SK-N-SH (cell line): ENCODE data around the gene GUCY2F. TPM values are rescaled to one million over a fixed set of nuclear protein-coding genes. Genes with fewer than 3 reads are reported as not detected.

Experiments used
- CTCF ChIA-PET: fragments of 300-600, 350-600 bp; formaldehyde crosslinking; extraction: SDS; loops from one replicate; lab custom pipeline; 2021; lab: Yijun Ruan, JAX
- POLR2A ChIA-PET: fragments of 350-600 bp; sonication (Branson Sonifier 250); formaldehyde crosslinking; extraction: SDS; loops from one replicate; lab custom pipeline; 2020; ENCODE audit warnings: antibody characterized with exemption, inconsistent platforms; lab: Yijun Ruan, JAX
- DNase-seq: peaks from one replicate; pipeline ENCODE4 v3.0.0; 2012
- H2AFZ ChIP-seq: fragments of 200-600 bp; sonication (generic); 2 replicates; pipeline ENCODE4 v1.8.1; 2016; ENCODE audit warnings: antibody characterized with exemption, mild to moderate bottlenecking, low read depth
- H3F3A ChIP-seq: fragments of 200-600 bp; sonication (generic); replicated peaks from 2 replicates; pipeline ENCODE3; 2016; ENCODE audit warnings: antibody characterized with exemption, mild to moderate bottlenecking; ENCODE audit not compliant: insufficient read depth
- H3K27ac ChIP-seq, 2 experiments: fragments of 200-500 bp in 1 of 2; fragments of 200-600 bp in 1 of 2; sonication (Bioruptor generic) in 1 of 2; sonication (generic), shearing (Covaris generic) in 1 of 2; 2 replicates each; pipeline versions ENCODE4 v1.5.1 to v1.6.1; 2014 to 2016; ENCODE audit warnings: low read depth in 2 of 2, inconsistent platforms in 1 of 2, low read length in 1 of 2, mild to moderate bottlenecking in 1 of 2, mixed read lengths in 1 of 2
- H3K27me3 ChIP-seq: fragments of 200-600 bp; sonication (generic), shearing (Covaris generic); 2 replicates; pipeline ENCODE4 v1.6.1; 2016; ENCODE audit warnings: mixed run types; ENCODE audit not compliant: insufficient read depth
- H3K36me3 ChIP-seq, 2 experiments: fragments of 200-500 bp in 1 of 2; fragments of 200-600 bp in 1 of 2; sonication (Bioruptor generic) in 1 of 2; sonication (generic) in 1 of 2; replicated peaks in 1 of 2; 2 replicates each; pipeline versions ENCODE3 to v1.5.1; 2014 to 2016; ENCODE audit warnings: low read length in 1 of 2, mild to moderate bottlenecking in 1 of 2; ENCODE audit not compliant: insufficient read depth in 2 of 2, control insufficient read depth in 1 of 2
- H3K4me1 ChIP-seq, 2 experiments: fragments of 200-500 bp in 1 of 2; fragments of 200-600 bp in 1 of 2; sonication (Bioruptor generic) in 1 of 2; sonication (generic), shearing (Covaris generic) in 1 of 2; 2 replicates each; pipeline versions ENCODE4 v1.5.1 to v1.6.1; 2014 to 2016; ENCODE audit warnings: low read depth in 1 of 2, low read length in 1 of 2, mixed run types in 1 of 2; ENCODE audit not compliant: insufficient read depth in 2 of 2, control insufficient read depth in 1 of 2
- H3K4me2 ChIP-seq: fragments of 200-600 bp; sonication (generic), shearing (Covaris generic); 2 replicates; pipeline ENCODE4 v1.6.1; 2017; ENCODE audit warnings: mixed run types
- H3K4me3 ChIP-seq, 2 experiments: fragments of 200-500 bp in 1 of 2; fragments of 200-600 bp in 1 of 2; sonication (Bioruptor generic) in 1 of 2; sonication (generic), shearing (Covaris generic) in 1 of 2; 2 replicates each; pipeline versions ENCODE4 v1.5.1 to v1.8.1; 2014 to 2016; ENCODE audit warnings: low read depth in 2 of 2, inconsistent platforms in 1 of 2, low read length in 1 of 2, mild to moderate bottlenecking in 1 of 2, mixed read lengths in 1 of 2, moderate library complexity in 1 of 2
- H3K79me2 ChIP-seq: fragments of 200-600 bp; sonication (generic); 2 replicates; pipeline ENCODE4 v1.8.1; 2017; ENCODE audit warnings: mild to moderate bottlenecking; ENCODE audit not compliant: insufficient read depth
- H3K9ac ChIP-seq: fragments of 200-600 bp; sonication (generic); 2 replicates; pipeline ENCODE4 v1.6.1; 2017; ENCODE audit warnings: mixed run types
- H3K9me2 ChIP-seq: fragments of 200-600 bp; sonication (generic); 2 replicates; pipeline ENCODE4 v1.6.1; 2017; ENCODE audit warnings: mixed run types
- H3K9me3 ChIP-seq: fragments of 200-600 bp; sonication (generic); 2 replicates; pipeline ENCODE4 v1.6.1; 2017; ENCODE audit warnings: mixed run types, mild to moderate bottlenecking, moderate library complexity
- H4K20me1 ChIP-seq: fragments of 200-600 bp; sonication (generic); 2 replicates; pipeline ENCODE4 v1.6.1; 2017; ENCODE audit warnings: mild to moderate bottlenecking, mixed run types; ENCODE audit not compliant: insufficient read depth
- CHD2 ChIP-seq: fragments of 150-350 bp; IDR thresholded peaks from 2 replicates; pipeline ENCODE4 v1.6.1; 2018; ENCODE audit warnings: low read length; ENCODE audit not compliant: partially characterized antibody
- ELF1 ChIP-seq: IDR thresholded peaks from 2 replicates; pipeline ENCODE4 v1.4.0; 2012
- EP300 ChIP-seq, 2 experiments: IDR thresholded peaks; 2 replicates each; pipeline versions ENCODE4 v1.4.0 to v1.6.1; 2012; ENCODE audit warnings: borderline replicate concordance in 1 of 2, low read depth in 1 of 2, low read length in 1 of 2
- FOSL2 ChIP-seq: IDR thresholded peaks from 2 replicates; pipeline ENCODE4 v1.4.0; 2012; ENCODE audit warnings: low read depth, mild to moderate bottlenecking, moderate library complexity, borderline replicate concordance
- FOXM1 ChIP-seq: IDR thresholded peaks from 2 replicates; pipeline ENCODE4 v1.4.0; 2012; ENCODE audit warnings: low read depth, mild to moderate bottlenecking
- GABPA ChIP-seq: IDR thresholded peaks from 2 replicates; pipeline ENCODE4 v1.4.0; 2012; ENCODE audit warnings: low read depth, mild to moderate bottlenecking
- GATA2 ChIP-seq: sonication (generic); formaldehyde crosslinking; IDR thresholded peaks from 2 replicates; pipeline ENCODE4 v1.5.0; 2020; ENCODE audit warnings: mild to moderate bottlenecking, missing genetic modification reagents
- IRF3 ChIP-seq: fragments of 150-350 bp; IDR thresholded peaks from 2 replicates; pipeline ENCODE4 v1.6.1; 2016; ENCODE audit warnings: mild to moderate bottlenecking, low read depth, low read length
- JUND ChIP-seq: IDR thresholded peaks from 2 replicates; pipeline ENCODE4 v1.4.0; 2012
- MXI1 ChIP-seq: IDR thresholded peaks from 2 replicates; pipeline ENCODE4 v1.6.1; 2012; ENCODE audit warnings: mild to moderate bottlenecking, low read depth, low read length, improper control_type of control experiment
- NRF1 ChIP-seq: IDR thresholded peaks from 2 replicates; pipeline ENCODE4 v1.6.1; 2012; ENCODE audit warnings: low read depth, mild to moderate bottlenecking, low read length
- REST ChIP-seq: IDR thresholded peaks from 2 replicates; pipeline ENCODE4 v1.6.1; 2012; ENCODE audit warnings: mild to moderate bottlenecking, low read depth, low read length, moderate library complexity
- TCF12 ChIP-seq: IDR thresholded peaks from 2 replicates; pipeline ENCODE4 v1.4.0; 2012
- USF2 ChIP-seq: fragments of 150-350 bp; IDR thresholded peaks from 2 replicates; pipeline ENCODE4 v1.6.1; 2017; ENCODE audit warnings: antibody characterized with exemption, low read length, low read depth, borderline replicate concordance
- YY1 ChIP-seq: IDR thresholded peaks from 2 replicates; pipeline ENCODE4 v1.4.0; 2012; ENCODE audit warnings: low read depth, mild to moderate bottlenecking
- ZBTB33 ChIP-seq: IDR thresholded peaks from 2 replicates; pipeline ENCODE4 v1.4.0; 2012; ENCODE audit warnings: low read depth, borderline replicate concordance
- WGBS: methylation state at CpG from one replicate; pipeline ENCODE4 v1.1.6; 2017; ENCODE audit warnings: low lambda C conversion rate; 5-methylcytosine and 5-hydroxymethylcytosine counted together
- polyA plus RNA-seq, 3 experiments: library from polyadenylated mRNA; depleted of rRNA; stranded (reverse); fragments of >200 nt; gene quantifications; 2 replicates each; pipeline ENCODE4 v1.2.3, GENCODE V29; 2012

The GUCY2F gene
- polyA plus RNA-seq, 1 of the 3 experiments (the other 2 are of a cell fraction) = not detected

GRCh38 chrX:109440475-109440874 is 41.4 kb downstream of the GUCY2F start:
- Histone ChIP-seq H2AFZ (no peak overlapping the region), H3K9me3 (no peaks in the 10 kb centered on the region), H3F3A (no peaks in the 10 kb centered on the region), H3K4me1 (no peaks in the 10 kb centered on the region), H3K36me3 (no peaks in the 10 kb centered on the region), H3K4me2 (no peak overlapping the region), H4K20me1 (no peaks in the 10 kb centered on the region), H3K79me2 (no peaks in the 10 kb centered on the region), H3K27me3 (peaks cover 18% of the 10 kb centered on the region; the same call in 1 of the 2 replicates), H3K27ac (no peak overlapping the region), H3K9me2 (no peaks in the 10 kb centered on the region), H3K9ac (no peak overlapping the region), H3K4me3 (no peak overlapping the region)
- DNase-seq = no peak
- ChIA-PET CTCF (no interaction called here), POLR2A (no interaction called here)
- TF ChIP-seq EP300 (IDR thresholded peaks at IDR 0.05; ENCODE audit: borderline replicate concordance in 1 of 2, low read depth in 1 of 2, low read length in 1 of 2) = no peak
- no peak for TF ChIP-seq MXI1
- no peak for TF ChIP-seq REST
- TF ChIP-seq ZBTB33 = no peak
- no peak for TF ChIP-seq USF2

- no peak for DNase-seq
- ChIA-PET POLR2A (no interaction called here), CTCF (no interaction called here)
- Histone ChIP-seq H3K4me3 (no peak overlapping the region), H3K4me1 (no peaks in the 10 kb centered on the region), H3F3A (no peaks in the 10 kb centered on the region), H4K20me1 (no peaks in the 10 kb centered on the region), H3K9ac (no peak overlapping the region), H3K27me3 (peaks cover 17% of the 10 kb centered on the region; the same call in 1 of the 2 replicates), H2AFZ (no peak overlapping the region), H3K4me2 (no peak overlapping the region), H3K9me3 (no peaks in the 10 kb centered on the region), H3K36me3 (no peaks in the 10 kb centered on the region), H3K9me2 (no peaks in the 10 kb centered on the region), H3K27ac (no peak overlapping the region), H3K79me2 (no peaks in the 10 kb centered on the region)
- WGBS = 0% methylated on average over 2 of the region's 2 CpGs
- TF ChIP-seq REST (no peak), TCF12 (no peak), IRF3 (no peak), GABPA (no peak), EP300 (IDR thresholded peaks at IDR 0.05; ENCODE audit: borderline replicate concordance in 1 of 2, low read depth in 1 of 2, low read length in 1 of 2) (no peak), NRF1 (no peak), MXI1 (no peak), CHD2 (no peak), YY1 (no peak), JUND (no peak), FOSL2 (no peak), ELF1 (no peak), GATA2 (CRISPR knock-in tag) (no peak), FOXM1 (no peak)
These were observed 72.7 kb downstream of the GUCY2F start for GRCh38 chrX:109409181-109409580.
